CD4-positive, alpha-beta T cell treated with Interleukin-6 at 100 ng/mL for 8 hours (primary cell): ENCODE data around the gene NAMPT.
"Not testable (repeated sequence)": the region's sequence is repeated elsewhere in the genome, so short reads cannot be mapped to it uniquely, and the experiment has no call there.

Experiments used
- DNase-seq: peaks from one replicate; pipeline ENCODE4 v3.0.0-alpha.2; 2020; ENCODE audit warnings: mixed read lengths, low spot score

The NAMPT gene

DNA sequence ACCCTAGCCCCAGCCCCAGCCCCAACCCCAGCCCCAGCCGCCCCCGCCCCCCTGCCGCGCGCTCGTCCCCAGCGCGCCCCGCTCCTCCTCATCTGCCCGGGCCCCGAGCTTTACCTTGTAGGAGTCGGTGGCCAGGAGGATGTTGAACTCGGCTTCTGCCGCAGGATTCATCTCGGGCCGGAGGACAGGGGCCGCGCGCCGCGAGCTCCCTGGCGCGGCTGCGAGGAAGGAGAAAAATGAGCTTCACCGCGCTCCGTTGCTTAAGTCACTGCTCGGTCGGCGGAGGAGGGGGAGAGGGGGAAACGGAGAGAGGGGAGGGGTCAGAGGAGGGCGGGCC, at the start of gene NAMPT:
TSS of gene NAMPT (minus strand) at position 270 of the 337 bp plus-strand sequence. CDS start at position 171, 99 bp downstream.
- no peak for DNase-seq

DNA sequence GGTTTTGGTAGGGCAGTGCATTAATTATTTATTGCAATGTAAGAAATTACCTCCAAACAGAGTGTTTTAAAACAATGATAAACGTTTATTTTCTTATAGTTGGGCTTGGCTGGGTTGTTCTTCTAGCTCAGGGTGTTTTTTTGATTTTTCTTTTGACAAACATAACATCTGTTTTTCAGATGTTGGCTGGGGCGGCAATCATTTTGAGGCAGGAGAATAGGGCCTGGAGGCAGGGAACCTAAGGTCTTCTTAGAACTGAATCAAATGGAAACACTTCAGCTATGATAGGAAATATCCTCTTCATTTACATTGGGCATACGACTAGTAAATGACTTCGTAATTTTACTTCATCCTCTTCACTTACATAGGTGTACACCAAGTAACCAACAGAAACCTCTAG, 47.4 kb upstream of the NAMPT start:
- DNase-seq: no peak

DNA sequence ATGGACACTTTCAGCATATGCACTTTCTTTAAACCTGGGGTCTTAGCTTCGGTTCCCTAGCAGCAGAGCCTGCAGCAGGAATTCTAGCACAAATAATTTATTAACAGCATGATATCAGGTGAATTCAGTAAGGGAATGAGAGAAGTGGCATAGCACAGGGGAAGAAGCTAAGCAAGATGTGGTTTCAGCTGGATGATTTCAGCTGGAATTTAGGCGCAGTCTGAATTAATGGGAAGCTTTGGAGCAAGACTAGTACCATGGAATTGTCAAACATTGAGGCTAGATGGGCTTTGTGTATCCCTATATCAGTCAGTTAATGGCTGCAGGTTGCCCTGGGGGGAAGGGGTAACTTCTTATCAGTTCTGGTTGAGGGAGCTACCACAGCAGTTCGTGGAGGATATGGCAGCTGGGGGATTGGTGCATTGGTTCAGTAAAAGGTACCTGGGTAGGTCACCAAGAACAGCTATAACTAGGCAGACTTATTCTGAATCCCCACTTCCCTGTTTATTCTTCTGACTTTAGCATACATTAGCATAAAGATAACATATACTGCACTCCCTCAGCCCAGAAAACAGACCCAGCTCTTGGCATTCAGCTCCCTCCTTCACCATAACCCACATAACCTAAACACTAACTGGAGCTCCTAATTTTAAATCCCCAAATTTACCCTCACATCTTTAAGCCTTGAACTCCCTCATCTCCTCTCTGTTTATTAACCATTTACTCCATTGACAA, 46.8 kb upstream of the NAMPT start:
- DNase-seq: no peak

DNA sequence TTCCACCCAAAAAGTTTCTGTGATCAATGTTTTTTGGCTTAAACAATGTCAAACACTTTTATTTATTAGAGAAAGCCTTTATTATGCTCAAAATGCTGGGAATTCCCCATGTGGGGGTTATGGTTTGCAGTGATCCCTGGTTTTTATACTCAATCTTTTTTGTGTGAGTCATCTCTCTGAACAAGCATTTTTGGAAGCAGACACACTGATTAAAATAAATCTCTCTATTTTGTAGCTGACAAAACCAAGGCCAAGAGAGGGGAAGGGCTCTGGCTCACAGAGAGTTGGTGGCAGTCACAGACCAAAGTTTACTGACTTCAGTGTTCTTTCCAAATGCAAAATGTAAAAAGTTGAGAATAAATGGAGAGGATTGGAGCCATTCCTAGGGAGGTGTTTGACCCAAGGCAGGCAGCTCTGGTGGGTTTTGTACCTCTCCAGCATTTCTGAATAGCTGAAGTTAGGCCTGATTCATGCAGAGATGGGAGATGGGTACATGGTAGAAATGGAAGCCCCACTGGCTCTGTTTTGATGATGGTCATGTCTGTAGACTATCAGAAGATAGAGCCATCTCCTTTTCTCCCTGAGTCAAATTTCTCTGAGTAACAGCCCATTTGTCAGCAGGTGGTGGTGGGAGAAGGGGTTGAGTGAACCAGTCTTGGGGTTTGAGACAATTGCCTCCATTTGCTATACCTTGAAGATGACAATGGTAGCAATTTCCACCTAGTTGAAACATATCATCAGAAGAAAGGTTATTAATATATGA, 45.4 kb upstream of the NAMPT start:
- DNase-seq: no peak

DNA sequence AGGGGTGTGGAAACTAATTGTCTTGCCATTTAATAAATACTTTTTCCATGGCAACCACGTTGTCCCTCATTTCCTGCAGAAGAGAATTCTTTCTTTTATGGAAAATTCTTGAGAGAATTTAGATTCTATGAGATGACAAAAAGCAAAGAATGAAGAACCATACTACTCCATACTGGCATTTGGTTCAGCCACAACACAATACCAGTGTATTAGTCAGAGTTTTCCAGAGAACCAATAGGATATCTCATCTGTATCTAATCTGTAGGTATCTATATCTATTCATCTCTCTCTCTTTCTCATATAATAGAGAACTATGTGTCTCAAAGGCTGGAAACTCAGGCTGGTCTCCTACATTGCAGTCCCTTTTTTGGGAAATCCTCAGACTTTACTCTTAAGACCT, 44.6 kb upstream of the NAMPT start:
- DNase-seq: no peak

DNA sequence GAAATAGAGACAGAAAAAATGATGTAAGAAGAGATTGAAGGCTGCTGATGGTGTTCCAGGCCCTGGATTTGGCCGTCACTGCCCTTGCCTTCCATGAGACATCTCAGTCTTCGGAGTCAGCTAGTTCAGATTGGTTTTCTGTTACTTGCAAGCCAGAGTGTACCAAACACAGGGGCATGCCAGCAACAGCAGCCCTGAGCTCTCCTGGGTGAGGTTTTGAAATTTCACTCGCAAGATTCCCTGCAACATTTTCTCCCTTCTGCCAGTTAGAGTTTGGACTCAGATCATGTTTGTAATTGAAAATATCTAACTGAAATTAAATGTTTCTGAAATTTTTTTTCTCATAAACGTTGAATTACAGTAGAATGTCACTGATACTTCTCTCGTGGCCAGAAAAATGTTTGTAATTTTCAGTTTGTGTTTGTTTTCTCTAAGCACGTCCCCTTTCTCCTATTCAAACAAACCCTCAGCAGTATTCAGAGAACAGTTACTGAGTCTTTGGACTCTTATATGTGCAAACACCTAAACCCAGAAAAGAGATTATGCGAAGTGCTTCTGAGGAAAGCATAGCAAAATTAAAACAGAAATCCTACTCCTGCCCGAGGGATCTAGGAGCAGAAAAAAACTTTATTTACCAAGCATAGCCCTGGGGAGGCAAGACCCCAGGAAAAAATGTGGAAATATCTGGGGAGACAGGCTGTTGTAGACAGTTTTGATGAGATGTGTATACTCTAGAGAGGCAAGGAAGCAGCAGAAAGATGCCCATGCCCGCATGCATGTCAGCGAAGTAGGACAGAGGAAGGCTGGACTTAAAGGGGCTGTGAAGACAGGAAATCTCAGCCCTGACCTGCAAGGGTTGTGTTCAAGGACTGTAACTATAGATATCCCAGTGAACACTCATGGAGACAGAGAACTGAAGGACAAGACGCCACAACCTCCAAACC, 43.0 kb upstream of the NAMPT start:
- DNase-seq: no peak

DNA sequence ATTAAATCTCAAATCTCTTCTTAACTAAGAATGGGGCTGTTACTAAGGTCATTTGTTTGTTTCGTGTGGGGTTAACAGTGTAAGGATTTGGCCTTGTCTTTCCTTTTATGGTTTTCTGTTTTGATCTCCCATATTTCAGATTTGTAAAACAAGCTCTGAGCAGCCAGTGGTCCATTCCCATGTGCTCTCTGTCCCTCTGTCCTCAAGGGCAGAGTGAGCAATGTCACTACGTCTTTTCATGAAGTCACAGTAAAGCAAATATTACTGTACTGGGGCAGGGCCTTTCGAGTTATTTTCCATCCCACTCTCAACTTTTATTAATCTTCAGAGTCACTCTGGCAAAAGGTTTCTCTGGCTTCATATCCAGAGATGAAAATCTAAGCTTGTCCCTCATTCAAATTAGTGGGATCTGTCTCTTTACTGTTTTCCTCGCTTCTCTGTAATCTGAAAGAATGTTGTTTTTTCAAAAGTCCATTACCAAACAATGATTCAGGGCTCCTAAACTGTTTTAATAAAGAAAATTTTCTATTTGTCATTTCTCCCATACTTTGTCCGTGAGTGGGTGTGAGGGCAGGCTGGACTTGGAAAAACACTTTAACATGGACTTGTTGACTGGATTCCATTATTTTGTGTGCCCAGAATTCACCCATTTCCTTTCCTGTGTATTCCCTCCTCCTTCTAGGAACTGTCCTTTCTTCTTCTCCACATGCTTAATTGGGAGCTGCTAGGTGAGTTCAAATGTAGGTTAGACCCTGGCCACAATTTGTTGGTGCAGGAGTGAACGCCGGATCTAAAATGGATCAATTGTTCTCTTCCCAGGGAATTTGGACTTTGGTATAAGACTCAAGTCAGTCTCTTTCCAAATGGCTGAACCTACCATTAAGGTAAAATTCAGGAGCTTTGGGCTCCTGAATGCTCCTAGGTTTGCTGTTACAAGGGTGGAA, 42.1 kb upstream of the NAMPT start:
- no peak for DNase-seq

DNA sequence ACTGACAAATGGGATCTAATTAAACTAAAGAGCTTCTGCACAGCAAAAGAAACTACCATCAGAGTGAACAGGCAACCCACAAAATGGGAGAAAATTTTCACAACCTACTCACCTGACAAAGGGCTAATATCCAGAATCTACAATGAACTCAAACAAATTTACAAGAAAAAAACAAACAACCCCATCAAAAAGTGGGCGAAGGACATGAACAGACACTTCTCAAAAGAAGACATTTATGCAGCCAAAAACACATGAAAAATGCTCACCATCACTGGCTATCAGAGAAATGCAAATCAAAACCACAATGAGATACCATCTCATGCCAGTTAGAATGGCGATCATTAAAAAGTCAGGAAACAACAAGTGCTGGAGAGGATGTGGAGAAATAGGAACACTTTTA, 39.7 kb upstream of the NAMPT start:
- DNase-seq: not testable (repeated sequence)

DNA sequence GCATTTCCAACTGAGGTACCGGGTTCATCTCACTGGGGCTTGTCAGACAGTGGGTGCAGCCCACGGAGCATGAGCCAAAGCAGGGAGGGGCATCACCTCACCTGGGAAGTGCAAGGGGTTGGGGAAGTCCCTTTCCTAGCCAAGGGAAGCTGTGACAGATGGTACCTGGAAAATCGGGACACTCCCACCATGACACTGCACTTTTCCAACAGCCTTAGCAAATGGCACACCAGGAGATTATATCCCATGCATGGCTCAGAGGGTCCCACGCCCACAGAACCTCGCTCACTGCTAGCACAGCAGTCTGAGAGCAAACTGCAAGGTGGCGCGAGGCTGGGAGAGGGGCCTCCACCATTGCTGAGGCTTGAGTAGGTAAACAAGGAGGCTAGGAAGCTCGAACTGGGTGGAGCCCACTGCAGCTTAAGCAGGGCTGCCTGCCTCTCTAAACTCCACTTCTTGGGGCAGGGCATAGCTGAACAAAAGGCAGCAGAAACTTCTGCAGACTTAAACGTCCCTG, 35.5 kb upstream of the NAMPT start:
- DNase-seq: not testable (repeated sequence)

DNA sequence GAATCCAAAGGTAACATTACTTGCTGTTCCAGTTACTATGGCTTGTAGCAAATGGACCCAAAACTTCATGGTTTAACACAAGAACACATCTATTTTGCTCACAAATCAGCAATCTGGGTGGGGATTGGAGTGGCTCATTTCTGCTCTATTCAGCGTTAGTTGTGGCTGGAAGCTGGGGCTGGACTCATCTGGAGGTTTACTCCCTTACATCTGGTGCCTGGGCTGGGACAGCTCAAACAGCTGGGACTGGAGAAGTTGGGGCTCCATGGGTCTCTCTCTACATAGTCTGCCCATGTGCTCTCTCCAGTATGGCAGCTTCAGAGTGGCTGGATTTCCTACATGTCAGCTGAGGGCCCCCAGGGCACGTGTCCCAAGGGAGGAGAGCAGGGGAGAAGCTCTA, 33.7 kb upstream of the NAMPT start:
- DNase-seq: no peak

DNA sequence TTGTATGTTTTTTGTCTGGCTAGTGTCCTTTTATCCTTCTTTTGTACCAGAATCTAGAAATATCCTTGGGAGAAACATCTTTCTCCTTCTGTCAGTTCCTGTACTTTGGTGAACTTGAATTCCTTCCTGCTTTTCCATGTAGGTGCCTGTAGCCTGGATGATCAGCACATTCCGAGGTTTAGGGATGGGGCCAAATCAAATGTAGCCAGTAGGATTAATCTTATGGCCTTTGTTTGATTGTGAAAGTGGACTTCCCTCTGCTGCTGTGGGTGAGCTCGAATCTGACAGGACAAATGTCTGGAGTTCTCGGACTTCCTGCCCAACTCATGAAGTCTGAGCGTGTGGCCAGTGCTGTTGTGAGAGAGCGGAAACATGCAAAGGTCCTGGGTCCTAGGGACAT, 33.2 kb upstream of the NAMPT start:
- no peak for DNase-seq

DNA sequence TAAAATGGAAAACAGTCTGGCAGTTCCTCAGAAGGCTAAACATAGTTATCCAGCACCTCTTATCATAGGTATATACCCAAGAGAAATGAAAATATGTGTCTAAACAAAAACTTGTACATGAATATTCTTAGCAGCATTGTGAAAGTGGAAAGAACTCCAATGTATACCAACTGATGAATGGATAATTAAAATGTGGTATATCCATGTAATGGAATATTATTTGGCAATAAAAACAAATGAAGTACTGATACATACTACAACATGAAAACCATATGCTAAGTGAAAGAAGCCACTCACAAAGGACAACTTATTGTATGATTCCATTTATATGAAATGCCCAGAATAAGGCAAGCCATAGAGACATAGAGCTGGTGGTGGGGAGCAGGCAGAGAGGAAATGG, 32.2 kb upstream of the NAMPT start:
- no peak for DNase-seq

DNA sequence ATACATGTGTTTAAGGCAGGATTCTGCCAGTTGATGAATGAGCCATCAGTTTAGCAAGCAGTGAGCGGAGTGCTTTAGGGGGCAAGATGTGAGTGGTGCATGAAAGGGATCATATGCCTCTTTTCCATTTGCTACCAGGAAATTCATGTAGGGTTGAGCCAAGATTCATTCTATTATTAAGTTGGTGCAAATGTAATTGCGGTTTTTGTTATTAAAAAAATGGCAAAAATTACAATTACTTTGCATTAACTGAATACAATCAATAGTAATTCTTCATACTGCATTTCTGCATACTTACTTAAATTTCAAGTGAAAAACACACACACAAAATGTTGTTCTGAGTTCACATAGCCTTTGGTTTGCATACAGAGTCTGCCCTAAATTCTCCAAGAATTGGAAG, 30.1 kb upstream of the NAMPT start:
- no peak for DNase-seq

DNA sequence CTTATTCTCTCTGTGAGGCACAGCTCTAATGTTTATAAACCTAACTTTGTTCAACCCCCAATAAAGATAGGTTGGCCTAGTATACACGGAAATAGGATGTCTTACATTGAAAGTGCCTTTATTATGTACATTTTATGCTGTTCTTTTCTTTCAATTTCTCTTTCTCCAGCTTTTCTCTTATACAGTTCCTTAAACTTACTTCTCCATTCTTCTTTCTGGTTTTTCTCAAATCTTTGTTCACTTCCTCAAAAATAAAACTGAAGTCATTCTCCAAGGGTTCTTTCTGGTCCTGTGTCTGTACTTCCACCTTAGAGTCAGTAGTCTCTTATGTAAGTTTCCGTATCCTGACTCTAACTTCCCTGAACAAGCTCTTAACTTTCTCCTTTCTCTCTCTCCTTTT, 29.2 kb upstream of the NAMPT start:
- DNase-seq: no peak

DNA sequence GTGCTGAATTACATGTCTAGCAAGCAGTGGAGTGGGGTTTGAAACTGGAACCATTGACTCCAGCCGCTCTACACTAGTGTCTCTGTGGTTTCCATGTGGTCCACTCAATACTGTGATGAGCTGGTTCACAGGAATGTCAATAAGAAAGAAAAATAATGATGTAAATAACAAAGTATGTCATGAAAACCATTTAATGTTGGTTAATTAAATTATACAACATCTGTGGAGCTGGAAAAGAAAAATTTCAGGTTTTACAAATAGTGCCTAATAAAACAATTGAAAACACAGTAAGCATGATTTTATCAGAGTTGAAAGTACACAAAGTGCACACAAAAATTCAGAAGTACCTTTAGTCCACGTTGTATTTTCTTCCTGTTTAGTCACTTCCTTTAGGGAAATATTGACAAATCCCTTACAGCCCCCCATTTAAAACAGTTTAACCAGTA, 28.7 kb upstream of the NAMPT start:
- DNase-seq: no peak

DNA sequence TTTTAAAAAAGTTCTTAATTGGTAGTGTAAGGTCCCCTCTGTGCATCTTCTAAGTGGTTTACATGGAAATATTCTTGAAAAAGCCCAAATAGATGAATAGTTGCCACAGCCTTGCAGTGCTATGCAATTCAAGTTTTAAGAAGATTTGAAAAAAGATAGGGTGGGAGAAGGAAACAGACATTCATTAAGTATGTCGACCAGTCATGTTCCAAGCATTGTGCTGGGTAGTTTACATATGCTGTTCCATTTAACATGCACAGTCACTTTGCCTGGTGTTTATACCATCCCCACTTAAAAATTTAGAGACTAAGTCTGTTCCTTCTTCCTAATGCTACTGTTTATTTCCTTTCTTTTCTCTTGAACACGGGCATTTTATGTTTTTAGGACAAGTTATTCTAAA, 28.1 kb upstream of the NAMPT start:
- DNase-seq: no peak

DNA sequence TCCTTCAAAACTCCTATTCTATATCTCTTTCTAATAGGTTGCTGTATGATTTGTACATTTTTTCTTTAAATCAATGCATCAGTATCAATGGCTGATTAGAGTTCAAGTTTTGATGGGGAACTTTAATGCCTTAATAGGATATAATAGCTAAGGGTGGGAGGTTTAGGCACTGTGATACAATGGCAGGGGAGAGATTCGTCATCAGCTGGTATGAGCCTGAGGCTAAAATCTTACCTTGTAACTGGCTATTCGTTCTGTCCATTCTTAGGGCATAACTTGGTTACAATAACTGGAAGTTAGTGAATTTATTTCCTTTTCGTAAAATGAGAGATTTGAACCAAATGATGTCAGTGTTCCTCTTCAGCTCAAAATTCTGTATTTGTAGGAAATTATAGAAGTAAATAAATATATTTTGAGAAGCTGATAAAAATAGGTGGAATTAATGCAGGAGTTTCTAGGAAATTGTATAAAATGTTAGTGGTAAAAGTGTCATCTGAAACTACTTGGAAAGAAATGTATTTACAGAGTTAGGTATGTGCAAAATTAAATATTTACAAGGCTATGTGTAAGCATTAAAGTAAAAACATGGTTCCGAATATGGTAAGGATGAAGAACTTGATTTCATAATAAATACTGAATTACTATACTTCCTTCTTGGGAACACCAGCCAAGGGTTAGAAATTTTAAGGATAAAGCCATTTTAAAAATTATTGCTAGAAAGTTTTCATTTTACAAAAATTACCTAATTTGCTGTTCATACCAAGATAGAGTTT, 27.5 kb upstream of the NAMPT start:
- no peak for DNase-seq

DNA sequence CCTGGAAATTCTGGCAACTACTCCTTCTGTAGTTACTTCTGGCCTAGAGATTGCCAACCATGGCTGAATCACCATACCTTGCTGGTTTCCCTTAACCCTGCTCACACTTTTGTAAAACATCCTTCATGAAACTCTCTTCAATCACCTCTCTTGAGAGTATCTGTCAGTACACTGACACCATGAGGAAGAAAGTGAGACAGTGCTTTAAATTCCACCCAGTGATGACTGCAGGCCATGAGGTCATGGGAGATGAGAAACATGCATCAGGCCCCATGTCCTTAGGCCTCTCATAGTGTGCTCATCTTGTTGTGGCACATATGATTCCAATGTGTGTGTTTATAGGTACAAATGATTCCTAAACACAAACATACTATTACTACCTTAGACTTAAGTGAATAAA, 24.6 kb upstream of the NAMPT start:
- no peak for DNase-seq

DNA sequence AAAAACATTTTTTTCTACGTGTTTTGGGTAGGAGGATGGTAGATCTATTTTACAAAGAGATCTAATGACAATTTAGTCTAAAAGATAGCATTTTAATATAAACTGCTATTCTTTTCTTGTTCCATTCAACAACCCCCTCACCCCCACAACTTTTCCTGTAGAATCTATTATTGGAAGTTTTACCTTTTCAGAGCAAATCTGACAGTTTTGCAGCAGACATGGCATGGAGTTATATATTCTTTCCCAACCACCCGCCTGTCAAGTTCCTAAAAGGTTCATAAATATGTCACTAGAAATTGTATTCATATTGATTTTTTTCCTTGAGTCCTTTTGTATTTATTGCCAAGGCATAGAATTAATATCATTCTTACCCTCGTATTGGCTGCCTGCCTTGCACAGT, 21.5 kb upstream of the NAMPT start:
- DNase-seq: no peak

DNA sequence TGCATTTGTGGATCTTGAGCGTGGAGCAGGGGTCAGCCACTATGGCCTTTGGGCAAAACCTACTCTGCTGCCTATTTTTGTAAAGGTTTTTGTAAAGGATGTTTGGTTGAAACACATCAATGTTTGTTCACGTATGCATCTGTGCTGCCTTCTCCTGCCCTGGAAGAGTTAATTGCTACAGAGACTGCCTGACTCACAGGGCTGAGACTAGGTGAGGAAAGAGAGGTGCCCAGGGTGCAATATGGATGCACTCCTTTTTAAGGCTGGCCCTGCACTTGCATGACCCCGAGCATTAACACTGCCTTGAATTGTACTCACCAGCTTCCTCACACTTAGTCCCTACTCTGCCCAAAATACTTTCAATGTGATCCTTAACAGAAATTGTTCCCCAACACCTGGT, 20.9 kb upstream of the NAMPT start:
- no peak for DNase-seq
